AG09319 (cell line): ENCODE measurements around the gene SLIT3.

ENCODE experiments used
- DNase-seq: peaks from one replicate; pipeline ENCODE4 v3.0.0-alpha.2; 2010; ENCODE audit warnings: low read depth; ENCODE audit errors: extremely low read depth
- CTCF ChIP-seq: IDR thresholded peaks from 2 replicates; pipeline ENCODE4 v1.5.1; 2011; ENCODE audit warnings: low read depth, mild to moderate bottlenecking, inconsistent platforms, low read length, moderate library complexity

Gene SLIT3

GRCh38 chr5:169067751-169068173 lies 233.2 kb downstream of the SLIT3 start:
- DNase-seq = no peak
- TF ChIP-seq CTCF = no peak

- TF ChIP-seq CTCF = no peak
- no peak for DNase-seq
Observed at GRCh38 chr5:169065400-169065799, 235.5 kb downstream of the SLIT3 start.

DNA sequence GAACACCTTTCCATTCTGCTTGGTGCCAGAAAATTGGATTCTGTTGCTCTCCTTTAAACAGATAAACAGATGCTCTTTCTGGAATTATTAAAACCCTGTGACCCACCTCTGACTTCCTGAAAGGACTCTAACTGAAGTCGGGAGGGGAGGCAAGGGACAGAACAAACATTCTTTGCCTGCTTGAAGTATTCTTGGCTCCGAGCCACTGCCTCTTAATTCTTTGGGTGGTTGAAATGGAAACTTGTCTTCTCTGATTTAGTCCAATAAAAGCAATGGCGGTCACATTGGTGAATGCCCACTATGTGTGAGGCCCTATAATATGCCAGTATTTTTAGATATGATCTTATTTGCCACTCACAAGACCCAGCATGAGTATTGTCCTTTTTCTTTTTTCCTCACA lies 236.8 kb downstream of the SLIT3 start:
- DNase-seq = no peak
- TF ChIP-seq CTCF = no peak

GRCh38 chr5:169063316-169063953 lies 237.5 kb downstream of the SLIT3 start:
- no peak for DNase-seq
- TF ChIP-seq CTCF = no peak

GRCh38 chr5:169062690-169063089 lies 238.2 kb downstream of the SLIT3 start:
- DNase-seq = no peak
- no peak for TF ChIP-seq CTCF

DNA sequence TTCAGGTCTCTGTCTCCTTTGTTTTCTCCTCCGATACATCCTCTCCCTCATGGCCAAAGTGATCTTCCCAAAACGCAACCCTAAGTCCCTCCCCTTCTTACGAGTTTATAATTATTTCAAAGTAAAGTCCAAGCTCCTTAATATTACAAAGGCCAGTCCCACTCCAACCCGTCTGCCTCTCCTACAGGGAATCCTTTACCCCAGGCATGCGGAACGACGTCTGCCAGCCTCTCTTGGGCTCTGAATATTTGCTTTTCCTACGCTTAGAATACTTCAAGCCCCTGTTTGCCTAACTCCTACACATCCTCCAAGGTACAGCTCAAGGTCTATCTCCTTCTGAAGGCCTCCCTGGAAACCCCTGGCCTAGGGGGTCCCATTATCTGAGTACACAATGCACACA lies 246.4 kb downstream of the SLIT3 start:
- no peak for TF ChIP-seq CTCF
- DNase-seq = no peak

- DNase-seq = no peak
- TF ChIP-seq CTCF = no peak
Observed at GRCh38 chr5:169052207-169052606, 248.7 kb downstream of the SLIT3 start.
